HG02798 (cell line): ENCODE measurements around the gene PLA2G4F.
"Not testable (repeated sequence)": the region's sequence is repeated elsewhere in the genome, so short reads cannot be mapped to it uniquely, and the experiment has no call there.

ENCODE experiments used
- ATAC-seq: cut with Tn5 transposase; IDR thresholded peaks from one replicate; pipeline ENCODE4 v1.9.1; 2021; ENCODE audit warnings: mild to moderate bottlenecking; ENCODE audit not compliant: unreplicated experiment, poor library complexity

The PLA2G4F gene

DNA sequence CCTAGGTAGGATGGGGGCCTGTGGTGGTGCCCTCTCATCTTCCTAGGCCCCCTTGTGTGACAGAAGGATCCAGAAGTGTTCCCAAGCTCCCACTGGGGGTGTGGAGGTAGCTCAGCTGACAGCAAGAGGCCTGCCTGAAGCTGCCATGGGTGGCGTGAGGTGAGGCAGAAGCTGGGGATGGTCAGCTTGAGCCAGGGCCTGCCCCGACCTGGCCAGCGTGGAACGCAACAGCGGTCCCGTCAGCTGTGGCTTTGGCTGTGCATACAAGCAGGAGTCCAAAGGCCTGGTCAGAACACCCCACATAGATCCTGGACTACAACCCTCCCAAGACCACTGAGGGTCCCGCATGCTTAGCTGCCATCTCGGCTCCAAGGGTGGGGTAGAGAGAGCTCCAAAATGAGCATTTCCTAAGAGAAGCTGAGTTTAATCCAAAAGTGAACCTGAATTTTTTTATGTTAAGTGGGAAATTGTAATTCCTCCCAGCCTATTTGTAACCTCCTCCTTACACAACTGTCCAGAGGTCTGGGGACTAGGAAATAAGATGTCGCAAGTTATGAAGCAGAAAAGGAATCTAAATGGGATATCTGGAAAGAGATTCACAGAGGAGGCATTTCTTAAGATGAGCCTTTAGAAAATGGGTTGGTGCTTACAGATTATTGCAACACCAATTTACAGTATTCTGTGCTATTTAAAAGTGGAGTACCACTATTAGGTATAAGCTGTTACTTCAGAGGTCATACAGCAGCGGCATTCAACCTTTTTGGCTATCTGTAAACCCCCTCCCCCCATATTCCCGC lies 52.1 kb downstream of the PLA2G4F start:
- no peak for ATAC-seq

DNA sequence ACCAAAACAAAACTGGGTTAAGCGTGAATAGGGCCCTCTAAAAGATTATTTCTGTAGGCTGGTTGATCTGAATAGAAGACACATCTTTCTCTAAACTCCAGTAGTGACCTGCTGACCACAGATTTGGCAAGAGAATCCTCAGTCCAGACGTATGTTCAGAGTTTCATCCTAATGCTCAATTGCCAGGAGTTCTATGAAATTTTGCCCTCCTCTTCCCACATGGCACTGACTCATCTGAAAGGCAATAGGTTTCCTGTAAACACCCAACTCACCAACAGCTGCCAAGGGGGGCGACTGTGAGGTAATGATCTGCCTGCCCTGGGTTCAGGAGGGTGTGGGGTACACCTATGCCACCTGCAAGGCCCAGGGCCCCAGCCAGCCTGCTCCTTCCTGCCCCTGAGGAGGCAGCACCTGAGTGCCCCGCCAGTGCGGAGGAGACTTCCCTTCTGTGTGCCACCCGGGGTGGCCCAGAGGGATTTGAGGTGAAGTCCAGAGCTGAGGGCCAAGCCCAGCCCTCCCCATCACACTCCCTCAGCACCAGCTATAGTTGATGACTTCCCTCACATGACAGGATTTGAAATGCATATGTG lies 53.7 kb downstream of the PLA2G4F start:
- ATAC-seq = no peak

DNA sequence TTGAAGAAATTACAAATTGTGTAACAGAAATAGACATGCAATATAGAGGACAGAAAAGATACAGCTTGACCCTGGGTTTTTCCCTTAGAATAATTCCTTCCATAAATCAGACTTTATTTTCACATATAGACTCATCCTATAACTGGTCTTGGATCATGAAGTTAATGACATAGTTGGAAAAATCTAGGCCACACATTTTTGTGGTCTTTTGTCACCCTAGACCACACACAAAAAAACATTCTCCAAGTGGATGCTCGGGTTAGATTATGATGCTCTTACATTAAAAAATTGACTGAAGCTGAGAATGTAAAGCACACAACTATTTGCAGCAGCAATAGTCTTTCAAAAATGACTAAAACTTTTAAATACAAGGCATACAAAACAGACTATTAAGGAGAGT lies 54.6 kb downstream of the PLA2G4F start:
- ATAC-seq = no peak

DNA sequence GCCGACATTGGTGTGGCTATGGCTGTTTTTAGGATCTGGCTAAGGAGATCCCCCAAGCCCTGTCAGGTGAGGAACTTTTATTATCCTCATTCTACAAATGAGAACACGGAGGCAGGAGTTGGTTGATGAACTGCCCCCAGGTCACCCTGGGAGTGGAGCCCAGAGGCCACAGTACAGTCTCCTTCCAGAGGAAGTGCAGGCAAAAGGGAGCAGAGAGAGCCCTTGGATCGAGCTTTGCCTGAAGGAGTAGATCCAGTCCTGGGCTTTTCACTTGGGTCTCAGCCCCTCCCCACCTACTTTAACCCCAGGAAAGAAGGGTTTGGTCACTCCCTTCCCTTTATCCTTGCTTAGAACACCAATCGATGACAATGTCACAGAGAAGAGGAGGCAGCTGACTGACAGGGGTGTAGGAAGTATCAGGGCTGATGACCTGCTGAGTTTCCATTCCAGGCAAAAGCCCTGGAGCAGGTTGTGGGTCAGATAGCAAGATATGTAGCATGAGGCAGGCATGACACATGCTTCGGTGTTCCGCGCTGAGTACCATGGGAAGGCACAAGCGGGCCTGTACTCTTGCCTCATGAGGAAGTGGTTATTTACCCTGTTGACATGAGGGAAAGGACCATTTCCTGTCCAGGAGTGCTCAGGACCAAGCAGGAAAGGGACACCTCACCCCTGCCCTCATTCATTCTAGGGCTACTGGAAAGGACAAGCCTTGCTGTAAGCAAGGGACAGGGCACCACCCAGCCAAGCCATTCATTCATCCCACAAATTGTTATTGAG lies 56.2 kb downstream of the PLA2G4F start:
- ATAC-seq = no peak

DNA sequence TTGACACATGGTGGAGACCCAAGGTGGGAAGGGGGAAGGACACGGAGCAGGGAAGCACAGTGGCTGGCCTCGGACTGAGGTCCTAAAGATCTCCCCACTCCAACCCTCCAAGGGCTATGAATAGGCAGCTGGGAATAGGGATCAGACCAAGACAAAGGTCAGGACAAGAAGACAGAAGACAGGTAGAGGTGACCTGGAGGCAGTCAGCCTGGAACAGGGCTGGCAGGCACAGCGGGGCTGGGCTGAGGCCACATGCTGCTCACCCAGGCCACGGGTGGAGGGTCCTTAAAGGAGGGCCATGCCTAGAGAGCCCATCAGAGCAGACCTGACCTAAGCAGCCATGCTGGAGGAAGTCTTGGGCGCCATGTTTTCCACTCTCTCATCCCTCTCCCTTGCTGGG lies 59.4 kb downstream of the PLA2G4F start:
- no peak for ATAC-seq

DNA sequence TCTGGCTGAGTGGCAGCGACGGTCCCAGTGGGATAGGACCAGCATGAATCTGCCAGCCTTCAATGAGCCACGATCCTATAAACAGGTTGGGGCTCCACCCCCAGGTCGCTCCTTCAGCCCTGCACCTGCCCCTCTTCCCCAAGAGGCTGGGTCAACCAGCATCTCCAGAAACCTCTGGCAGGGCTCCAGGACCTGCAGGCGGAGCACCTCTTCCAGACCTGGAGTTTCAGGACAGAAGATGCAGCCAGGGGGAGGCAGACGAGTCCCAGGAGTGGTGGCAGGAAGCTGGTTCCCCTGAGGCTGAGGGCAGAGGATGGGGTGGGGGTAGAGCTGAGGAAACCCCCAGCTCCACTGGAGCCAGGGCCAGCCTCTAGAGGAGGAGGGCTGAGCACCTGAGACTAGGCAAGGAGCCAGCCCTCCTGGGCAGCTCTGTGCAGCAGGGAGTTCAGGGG lies 61.9 kb downstream of the PLA2G4F start, which contains the start of gene PLA2G4D:
Gene PLA2G4D, minus strand, starts transcription at position 51 of the 452 bp plus-strand sequence. CDS start 103 bp downstream, outside the sequence.
- no peak for ATAC-seq

DNA sequence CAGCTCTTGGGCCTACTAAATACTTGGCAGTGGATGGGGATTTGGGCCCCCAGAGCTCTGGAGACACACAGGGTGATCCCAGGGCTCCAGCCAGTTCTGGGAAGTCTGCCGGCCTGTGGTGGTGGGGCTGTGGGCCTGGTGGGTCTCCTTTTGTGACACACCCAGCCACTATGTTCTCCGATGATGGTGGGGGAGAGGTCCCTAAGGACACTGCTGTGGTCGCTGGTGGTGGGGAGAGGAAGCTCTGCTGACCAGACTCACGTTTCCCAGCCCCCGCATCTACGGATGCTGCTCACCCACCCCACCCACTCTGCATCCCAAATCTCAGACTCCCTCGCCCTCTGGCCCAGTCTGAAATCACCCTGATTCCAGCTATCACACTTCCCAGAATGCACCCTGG lies 62.5 kb downstream of the PLA2G4F start:
- ATAC-seq = no peak

DNA sequence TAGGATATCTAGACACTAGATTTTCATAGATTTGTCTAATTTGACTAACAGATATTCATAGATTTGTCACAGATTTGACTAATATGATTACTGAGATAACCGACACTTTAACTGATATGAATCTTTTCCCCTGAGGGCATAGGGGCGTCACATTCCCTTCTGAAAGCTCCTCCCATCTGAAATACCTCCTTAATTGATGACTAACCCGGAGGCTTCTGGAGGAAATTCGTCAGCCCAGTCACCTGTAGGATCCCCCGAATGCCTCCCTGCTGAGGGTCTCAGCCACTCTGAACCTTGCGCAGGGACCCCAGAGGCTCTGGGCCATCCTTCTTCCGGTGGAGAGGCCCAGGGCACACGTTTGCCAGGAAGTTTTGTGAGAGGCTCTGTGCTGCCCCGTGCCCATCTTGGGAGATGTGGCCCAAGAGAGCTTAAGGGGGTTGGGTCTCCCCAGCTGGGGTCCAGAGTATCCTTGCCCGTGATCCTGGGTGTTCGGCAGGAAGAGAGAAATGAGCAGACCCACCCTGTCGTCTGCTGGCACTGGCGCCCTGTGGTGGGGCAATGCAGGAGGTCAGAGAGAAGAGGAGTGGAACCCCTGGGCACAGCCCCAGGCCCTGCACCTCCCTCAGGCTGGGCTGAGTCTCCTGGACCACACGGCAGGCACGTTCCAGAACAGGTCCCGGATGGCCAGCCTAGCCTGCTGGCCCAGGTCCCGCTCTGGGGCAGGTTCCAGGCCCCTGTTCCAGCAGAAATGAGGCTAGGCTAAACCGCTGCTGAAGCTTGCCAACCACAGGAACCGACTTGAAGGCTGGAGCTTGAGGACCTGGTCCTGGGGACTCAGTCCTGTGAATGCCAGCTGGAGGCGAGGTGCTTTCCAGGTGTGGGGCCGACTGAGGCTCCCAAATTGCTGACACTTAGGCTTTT lies 63.8 kb downstream of the PLA2G4F start:
- ATAC-seq = no peak

DNA sequence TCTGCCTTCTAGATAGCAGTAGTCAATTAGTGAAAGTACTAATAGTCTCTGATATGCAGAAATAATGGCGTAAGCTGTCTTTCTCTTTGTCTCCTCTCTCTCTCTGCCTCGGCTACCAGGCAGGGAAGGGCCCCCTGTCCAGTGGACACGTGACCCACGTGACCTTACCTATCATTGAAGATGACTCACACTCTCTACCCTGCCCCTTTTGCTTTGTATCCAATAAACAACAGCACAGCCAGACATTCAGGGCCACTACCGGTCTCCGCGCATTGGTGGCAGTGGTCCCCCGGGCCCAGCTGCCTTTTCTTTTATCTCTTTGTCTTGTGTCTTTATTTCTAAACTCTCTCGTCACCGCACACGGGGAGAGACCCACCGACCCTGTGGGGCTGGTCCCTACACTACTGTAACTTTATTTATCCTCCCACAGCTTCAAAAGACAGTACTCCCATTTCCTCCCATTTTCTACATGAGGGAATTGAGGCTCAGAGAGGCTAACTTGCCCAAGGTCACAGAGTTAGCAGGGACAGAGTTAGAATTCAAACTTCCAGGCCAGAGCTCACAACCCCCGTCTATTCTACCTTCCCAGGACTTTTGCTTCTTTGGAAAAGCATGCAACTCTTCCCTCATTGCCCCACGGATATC lies 64.6 kb downstream of the PLA2G4F start:
- not testable (repeated sequence) for ATAC-seq

DNA sequence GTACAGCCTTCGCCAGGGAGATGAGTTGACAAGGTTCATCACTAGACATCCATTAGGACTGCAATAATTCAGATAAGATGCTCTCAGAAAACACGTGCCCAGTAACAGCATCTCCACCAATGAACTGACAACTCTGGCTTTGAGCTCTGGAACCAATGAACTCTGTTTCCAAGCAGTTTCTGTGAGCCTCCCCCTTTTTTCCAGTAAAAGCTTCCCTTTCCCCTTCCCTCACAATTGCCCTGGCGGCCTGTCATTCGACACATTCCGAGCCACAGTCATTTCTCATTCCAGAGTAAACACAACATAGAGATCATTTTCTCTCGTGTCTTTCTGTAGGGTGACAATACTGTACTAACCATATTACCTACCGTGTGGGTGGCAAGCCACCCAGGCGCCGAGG lies 65.7 kb downstream of the PLA2G4F start:
- ATAC-seq = no peak

DNA sequence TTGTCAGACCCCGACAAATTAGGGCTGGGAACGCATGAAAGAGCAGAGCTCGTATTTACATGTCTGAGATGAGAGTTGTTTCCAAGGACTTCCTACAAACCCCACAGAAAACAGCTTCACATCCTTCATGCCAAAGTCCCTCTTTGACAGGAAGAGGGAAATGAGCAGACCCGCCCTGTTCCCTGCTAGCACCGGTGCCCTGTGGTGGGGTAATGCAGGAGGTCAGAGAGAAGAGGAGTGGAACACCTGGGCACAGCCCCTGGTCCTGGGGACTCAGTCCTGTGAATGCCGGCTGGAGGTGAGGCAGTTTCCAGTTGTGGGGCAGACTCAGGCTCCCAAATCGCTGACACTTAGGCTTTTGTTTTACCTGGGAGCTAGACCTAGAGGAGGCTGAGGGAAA lies 66.1 kb downstream of the PLA2G4F start:
- no peak for ATAC-seq

DNA sequence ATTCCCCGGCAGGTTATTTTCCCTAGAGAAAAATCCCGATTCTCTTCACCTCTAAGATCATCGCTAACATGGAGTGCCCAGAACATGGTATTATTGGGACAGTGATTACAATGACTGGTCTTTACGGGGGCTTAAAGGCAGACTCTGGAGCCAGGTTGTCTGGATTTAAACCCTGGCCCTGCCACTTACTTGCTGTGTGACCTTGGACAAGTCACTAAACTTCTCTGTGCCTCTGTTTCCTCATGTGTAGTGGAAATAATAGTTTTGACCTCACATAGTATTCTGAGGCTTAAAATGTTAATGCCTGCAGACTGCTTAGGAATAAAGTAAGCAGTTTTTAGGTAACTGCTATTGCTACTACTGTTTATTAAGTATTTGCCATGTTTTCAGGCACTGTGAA lies 66.5 kb downstream of the PLA2G4F start:
- no peak for ATAC-seq
